Effector memory CD8-positive, alpha-beta T cell (primary cell): ENCODE data around the gene MORC1.

Source experiments
- ATAC-seq: fragments of 150-1000 bp; cut with Tn5 transposase; replicated peaks from 2 replicates; pipeline ENCODE4 v1.10.0; 2021; ENCODE audit warnings: mild to moderate bottlenecking, moderate library complexity
- DNase-seq, 3 experiments: peaks; one replicate each; pipeline ENCODE4 v3.0.0; 2021
- H3K27ac Mint-ChIP-seq, 2 donors: one replicate each; pipeline ENCODE4 v1.8.0; 2022; ENCODE audit warnings: mild to moderate bottlenecking in 2 of 2, mixed read lengths in 2 of 2, moderate library complexity in 2 of 2
- H3K27me3 Mint-ChIP-seq, 2 donors: one replicate each; pipeline ENCODE4 v1.8.0; 2022; ENCODE audit warnings: mixed read lengths in 2 of 2
- H3K36me3 Mint-ChIP-seq: one replicate; pipeline ENCODE4 v1.8.0; 2022; ENCODE audit warnings: mild to moderate bottlenecking, moderate library complexity, mixed read lengths; ENCODE audit not compliant: insufficient read depth
- H3K4me1 Mint-ChIP-seq, 2 donors: one replicate each; pipeline ENCODE4 v1.8.0; 2022; ENCODE audit warnings: low read depth in 2 of 2, mixed read lengths in 2 of 2
- H3K4me3 Mint-ChIP-seq, 2 donors: one replicate each; pipeline ENCODE4 v1.8.0; 2022; ENCODE audit warnings: mild to moderate bottlenecking in 2 of 2, mixed read lengths in 2 of 2, moderate library complexity in 2 of 2
- H3K9me3 Mint-ChIP-seq, 2 donors: one replicate each; pipeline ENCODE4 v1.8.0; 2022; ENCODE audit warnings: mixed read lengths in 2 of 2

MORC1 gene

DNA sequence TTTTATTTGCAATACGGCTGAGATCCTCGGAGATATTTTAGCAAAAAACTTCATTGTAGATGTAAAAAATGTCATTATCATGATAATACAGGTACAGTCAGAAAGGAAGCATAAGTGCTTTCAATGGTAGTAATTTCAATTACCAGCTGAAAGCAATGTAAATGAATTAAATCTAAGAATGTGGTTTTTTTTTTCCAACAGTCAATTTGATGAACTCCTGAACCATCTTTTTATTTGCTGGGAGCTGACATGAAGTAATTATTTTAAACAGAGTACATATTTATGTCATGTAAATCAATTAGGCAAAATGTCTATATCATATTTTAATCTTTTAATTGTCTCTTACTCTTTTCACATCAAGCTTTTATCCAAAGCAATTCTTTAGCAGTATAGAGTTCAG, 70.6 kb downstream of the MORC1 start:
- Mint-ChIP-seq H3K9me3 (no peaks in the 10 kb centered on the region), H3K27me3 (no peaks in the 10 kb centered on the region), H3K4me3 (no peak overlapping the region), H3K4me1 (no peaks in the 10 kb centered on the region), H3K36me3 (no peaks in the 10 kb centered on the region), H3K27ac (no peak overlapping the region)
- no peak for DNase-seq
- no peak for ATAC-seq

DNA sequence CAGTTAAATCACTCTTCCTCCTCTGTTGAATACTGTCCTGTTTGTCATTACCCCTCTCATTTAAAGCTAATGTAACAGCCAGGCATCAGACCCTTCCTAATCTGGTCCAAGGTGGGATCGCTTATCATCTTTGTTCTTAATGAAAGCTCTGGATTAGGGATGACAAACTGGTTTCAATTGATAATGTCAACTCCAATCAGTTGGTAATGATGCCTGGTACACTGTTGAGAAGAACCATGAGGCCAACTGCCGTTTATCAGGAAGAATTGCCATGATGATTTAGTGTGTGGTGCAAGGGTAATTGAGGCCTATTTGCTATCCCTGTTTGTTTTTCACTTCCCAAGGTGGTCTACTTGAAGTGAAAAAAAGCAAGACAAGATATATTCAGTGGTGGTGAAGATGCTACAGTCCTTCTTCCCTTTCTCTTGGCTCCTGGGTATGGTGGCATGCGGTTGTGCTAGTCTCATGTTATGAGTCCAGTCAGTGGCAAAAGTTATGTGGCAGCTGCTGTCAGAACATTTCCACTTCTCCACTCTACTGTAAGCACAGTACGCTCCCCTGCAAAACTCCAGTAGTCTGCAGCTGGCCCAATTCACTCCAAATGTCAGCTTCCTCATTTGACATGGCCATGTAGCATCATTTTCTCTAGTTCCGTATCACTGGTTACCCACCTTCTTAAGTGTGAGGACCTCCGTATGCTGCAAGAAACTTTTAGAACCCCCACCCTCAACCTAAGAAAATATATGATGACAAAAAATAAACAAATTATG, 72.5 kb downstream of the MORC1 start:
- Mint-ChIP-seq H3K27ac (no peak overlapping the region), H3K27me3 (peaks cover 7 to 12% of the 10 kb centered on the region in 2 donors), H3K36me3 (no peaks in the 10 kb centered on the region), H3K4me3 (no peak overlapping the region), H3K9me3 (no peaks in the 10 kb centered on the region), H3K4me1 (no peaks in the 10 kb centered on the region)
- no peak for DNase-seq
- ATAC-seq = no peak

- H3K4me3 Mint-ChIP-seq = no peak overlapping the region
- no peaks in the 10 kb centered on the region for H3K36me3 Mint-ChIP-seq
- DNase-seq (no peak), ATAC-seq (no peak)
- peaks cover 22 to 29% of the 10 kb centered on the region in 2 donors for H3K27me3 Mint-ChIP-seq
- H3K9me3 Mint-ChIP-seq = no peaks in the 10 kb centered on the region
- no peak overlapping the region for H3K27ac Mint-ChIP-seq
- H3K4me1 Mint-ChIP-seq = no peaks in the 10 kb centered on the region
Observed at GRCh38 chr3:109035082-109035481, 82.9 kb downstream of the MORC1 start.

GRCh38 chr3:109033000-109033660, 84.8 kb downstream of the MORC1 start:
- Mint-ChIP-seq H3K4me3 (no peak overlapping the region), H3K9me3 (no peaks in the 10 kb centered on the region), H3K4me1 (no peaks in the 10 kb centered on the region), H3K36me3 (no peaks in the 10 kb centered on the region), H3K27me3 (peaks cover 20 to 24% of the 10 kb centered on the region in 2 donors), H3K27ac (no peak overlapping the region)
- ATAC-seq = no peak
- no peak for DNase-seq

GRCh38 chr3:109028753-109029152, 89.2 kb downstream of the MORC1 start:
- ATAC-seq (no peak), DNase-seq (no peak)
- Mint-ChIP-seq H3K27me3 (peaks cover 4 to 8% of the 10 kb centered on the region in 2 donors), H3K36me3 (no peaks in the 10 kb centered on the region), H3K9me3 (no peaks in the 10 kb centered on the region), H3K4me1 (no peaks in the 10 kb centered on the region), H3K4me3 (no peak overlapping the region), H3K27ac (no peak overlapping the region)

DNA sequence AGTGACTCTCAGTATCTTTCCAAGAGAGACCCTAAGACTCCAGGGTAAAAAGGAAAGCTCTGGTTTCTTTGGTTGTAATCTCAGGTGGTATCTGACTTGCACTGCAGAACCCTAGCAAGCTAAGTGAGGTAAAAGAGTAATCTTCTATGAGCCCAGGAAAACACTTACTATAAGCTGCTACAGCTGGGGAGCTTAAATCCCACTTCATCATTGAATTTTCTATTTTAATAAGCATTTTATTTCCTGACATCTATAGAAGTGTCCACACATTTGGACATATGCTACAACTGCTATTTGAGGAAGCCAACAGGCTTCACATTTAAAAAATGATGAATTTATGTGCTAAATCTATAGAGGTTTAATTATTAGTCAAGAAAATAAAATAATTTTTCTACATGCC, 91.1 kb downstream of the MORC1 start:
- H3K27me3 Mint-ChIP-seq = peaks cover 4 to 8% of the 10 kb centered on the region in 2 donors
- DNase-seq (no peak), ATAC-seq (no peak)
- H3K27ac Mint-ChIP-seq = no peak overlapping the region
- H3K4me1 Mint-ChIP-seq = no peaks in the 10 kb centered on the region
- no peak overlapping the region for H3K4me3 Mint-ChIP-seq
- H3K9me3 Mint-ChIP-seq = no peaks in the 10 kb centered on the region
- no peaks in the 10 kb centered on the region for H3K36me3 Mint-ChIP-seq

DNA sequence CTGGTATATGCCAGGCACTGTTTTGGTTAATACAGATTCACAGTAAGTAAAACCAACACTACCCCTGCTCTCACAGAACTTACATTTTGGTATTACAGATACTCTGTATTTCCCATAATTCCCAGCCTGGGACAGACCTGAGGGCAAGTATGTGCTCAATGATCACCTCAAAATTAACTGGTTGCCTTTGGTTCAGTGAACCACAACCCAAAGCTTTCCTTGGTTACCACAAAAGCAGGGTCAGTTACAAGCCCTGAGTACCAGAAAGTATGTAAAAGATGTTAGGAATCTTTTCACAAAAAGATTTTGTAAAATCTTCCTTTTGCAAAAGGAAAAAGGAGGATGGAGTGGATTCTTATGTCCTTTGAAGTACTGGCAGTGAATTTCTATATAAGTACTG, 92.0 kb downstream of the MORC1 start:
- no peak overlapping the region for H3K27ac Mint-ChIP-seq
- DNase-seq (no peak), ATAC-seq (no peak)
- H3K9me3 Mint-ChIP-seq = no peaks in the 10 kb centered on the region
- no peak overlapping the region for H3K4me3 Mint-ChIP-seq
- no peaks in the 10 kb centered on the region for H3K4me1 Mint-ChIP-seq
- no peaks in the 10 kb centered on the region for H3K36me3 Mint-ChIP-seq
- H3K27me3 Mint-ChIP-seq = peaks cover 4 to 8% of the 10 kb centered on the region in 2 donors

DNA sequence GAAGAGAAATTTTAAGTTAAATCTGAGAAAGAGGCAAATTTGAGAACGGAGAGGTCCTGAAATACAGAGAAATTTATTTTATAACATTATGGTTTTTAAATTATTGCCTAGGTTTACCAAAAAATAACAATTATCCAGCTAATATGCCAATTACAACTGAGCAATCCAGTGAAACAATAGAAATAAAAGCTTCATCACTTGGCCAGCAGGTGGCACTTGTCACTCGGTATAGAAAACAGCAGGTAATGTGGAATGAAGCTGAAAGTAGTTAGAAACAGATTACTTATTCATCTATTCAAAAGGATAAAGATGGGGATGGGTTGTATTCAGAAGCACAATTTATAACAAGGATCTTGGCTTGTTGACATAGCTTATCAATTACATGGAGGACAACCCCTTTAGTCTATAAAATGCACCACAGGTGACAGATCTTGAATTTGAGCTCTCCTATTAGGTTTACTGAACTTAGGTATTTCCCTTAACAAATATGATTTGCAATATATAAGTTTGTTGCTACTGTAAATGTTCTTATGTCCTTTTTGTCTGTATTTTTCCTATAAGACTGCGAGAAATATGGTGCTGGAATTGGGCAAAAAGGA, 94.2 kb downstream of the MORC1 start:
- ATAC-seq = peak; percentile 51
- Mint-ChIP-seq H3K4me3 (no peak overlapping the region), H3K27me3 (peaks cover 11 to 25% of the 10 kb centered on the region in 2 donors), H3K9me3 (no peaks in the 10 kb centered on the region), H3K4me1 (peaks cover 0 to 6% of the 10 kb centered on the region in 2 donors), H3K36me3 (no peaks in the 10 kb centered on the region), H3K27ac (no peak overlapping the region)
- DNase-seq = peak; percentile 6 to 18 (median 16)

- Mint-ChIP-seq H3K36me3 (no peaks in the 10 kb centered on the region), H3K27me3 (peaks cover 9 to 24% of the 10 kb centered on the region in 2 donors), H3K4me3 (no peak overlapping the region), H3K27ac (no peak overlapping the region), H3K4me1 (peaks cover 0 to 6% of the 10 kb centered on the region in 2 donors), H3K9me3 (no peaks in the 10 kb centered on the region)
- DNase-seq (no peak), ATAC-seq (no peak)
Observed at GRCh38 chr3:109023167-109023566, 94.8 kb downstream of the MORC1 start.

- Mint-ChIP-seq H3K27me3 (peaks cover 15 to 28% of the 10 kb centered on the region in 2 donors), H3K4me3 (no peak overlapping the region), H3K9me3 (no peaks in the 10 kb centered on the region), H3K36me3 (no peaks in the 10 kb centered on the region), H3K27ac (no peak overlapping the region), H3K4me1 (peaks cover 0 to 6% of the 10 kb centered on the region in 2 donors)
- ATAC-seq = no peak
- DNase-seq = no peak
Observed at GRCh38 chr3:109021556-109021955, 96.4 kb downstream of the MORC1 start.

DNA sequence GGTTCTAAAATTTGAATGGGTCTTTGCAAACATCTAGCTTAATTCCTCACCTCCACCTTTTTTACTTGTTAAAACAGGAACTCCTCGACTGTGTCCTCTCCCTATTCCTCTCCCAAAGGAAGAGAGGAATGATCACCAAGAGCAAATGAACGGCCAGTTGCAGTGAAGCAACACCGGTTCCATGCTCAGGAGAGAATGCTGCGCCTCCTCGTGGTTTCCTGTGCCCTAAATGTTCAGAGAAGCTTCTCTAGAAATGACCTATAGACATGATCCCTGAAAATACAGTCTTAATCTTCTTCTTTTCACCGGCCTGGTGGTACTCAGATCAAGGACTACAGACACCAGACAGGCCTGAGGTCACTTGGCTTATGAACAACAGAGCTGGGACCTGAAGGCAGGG, 99.1 kb downstream of the MORC1 start:
- Mint-ChIP-seq H3K4me3 (no peak overlapping the region), H3K27me3 (peaks cover 20 to 37% of the 10 kb centered on the region in 2 donors)

DNA sequence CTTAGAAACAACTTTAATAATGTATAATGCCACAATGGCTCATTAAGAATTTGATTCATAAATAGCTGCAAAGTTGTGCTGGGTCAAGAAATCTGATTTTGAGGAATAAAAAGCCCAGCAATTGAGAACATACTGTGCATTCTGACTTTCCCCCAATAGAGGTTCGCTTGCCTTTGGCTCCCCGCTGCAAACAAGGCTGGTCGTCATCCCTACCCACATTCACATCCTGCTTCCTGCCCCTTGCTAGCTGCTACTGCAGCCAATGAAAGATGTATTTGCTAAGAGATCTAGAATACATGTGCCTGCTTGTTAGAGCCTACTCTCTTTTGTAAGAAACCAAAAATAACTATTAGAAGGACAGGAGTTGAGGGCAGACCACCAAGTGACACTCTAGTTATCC, 112.5 kb downstream of the MORC1 start:
- peak; percentile 24 for ATAC-seq
- no peaks in the 10 kb centered on the region for H3K4me1 Mint-ChIP-seq
- no peak overlapping the region for H3K4me3 Mint-ChIP-seq
- no peak for DNase-seq
- H3K27ac Mint-ChIP-seq = no peak overlapping the region
- H3K36me3 Mint-ChIP-seq = no peaks in the 10 kb centered on the region
- no peaks in the 10 kb centered on the region for H3K9me3 Mint-ChIP-seq
- H3K27me3 Mint-ChIP-seq = peaks cover 0 to 6% of the 10 kb centered on the region in 2 donors

More for the DNA sequence above, 99.1 kb downstream of the MORC1 start:
- no peak overlapping the region for H3K27ac Mint-ChIP-seq
- no peak for DNase-seq
- no peaks in the 10 kb centered on the region for H3K36me3 Mint-ChIP-seq
- no peak for ATAC-seq
- H3K9me3 Mint-ChIP-seq = no peaks in the 10 kb centered on the region
- H3K4me1 Mint-ChIP-seq = peaks cover 0 to 6% of the 10 kb centered on the region in 2 donors

- Mint-ChIP-seq H3K4me3 (no peak overlapping the region), H3K27me3 (peaks cover 12 to 28% of the 10 kb centered on the region in 2 donors), H3K9me3 (no peaks in the 10 kb centered on the region), H3K4me1 (no peaks in the 10 kb centered on the region), H3K27ac (no peak overlapping the region), H3K36me3 (no peaks in the 10 kb centered on the region)
- DNase-seq (no peak), ATAC-seq (no peak)
Observed at GRCh38 chr3:108998436-108998835, 119.5 kb downstream of the MORC1 start.

DNA sequence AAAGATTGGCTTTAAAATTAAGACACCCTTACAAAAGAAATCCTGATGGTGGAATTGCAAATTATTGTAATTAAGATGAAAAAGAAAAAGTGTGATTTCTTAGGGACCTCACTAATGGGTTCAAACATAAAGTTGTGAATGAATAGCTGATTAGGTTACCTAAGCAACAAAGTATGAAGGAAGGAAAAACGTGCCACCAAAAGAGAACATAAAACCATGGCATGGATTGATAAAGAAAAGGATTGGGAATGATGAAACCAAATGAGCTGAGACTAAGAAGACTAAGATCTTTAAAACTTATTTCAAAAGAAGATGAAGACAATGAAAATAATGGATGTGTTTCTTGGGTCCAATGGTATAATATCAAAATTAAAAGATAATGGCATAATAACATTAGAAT, 132.1 kb downstream of the MORC1 start:
- peaks cover 3% of the 10 kb centered on the region for H3K36me3 Mint-ChIP-seq

More for the DNA sequence above, 132.1 kb downstream of the MORC1 start:
- no peak overlapping the region for H3K27ac Mint-ChIP-seq
- no peaks in the 10 kb centered on the region for H3K4me1 Mint-ChIP-seq
- peaks cover 9 to 32% of the 10 kb centered on the region in 2 donors for H3K27me3 Mint-ChIP-seq
- peaks cover 0 to 2% of the 10 kb centered on the region in 2 donors for H3K9me3 Mint-ChIP-seq
- ATAC-seq = no peak
- no peak overlapping the region for H3K4me3 Mint-ChIP-seq
- DNase-seq = no peak
